Stimulated activated CD4-positive, alpha-beta T cell treated with anti-CD3 and anti-CD28 coated beads, Interleukin-1b, Interleukin-23, amount 100 ng/mL, for 4 hours (primary cell): ENCODE data around the gene ZNF414.
"Not testable (repeated sequence)": the region's sequence is repeated elsewhere in the genome, so short reads cannot be mapped to it uniquely, and the experiment has no call there.

Source experiments
- DNase-seq, 2 donors: peaks; one replicate each; pipeline ENCODE4 v3.0.0-alpha.2; 2020; ENCODE audit warnings: low read depth in 2 of 2

ZNF414 gene

DNA sequence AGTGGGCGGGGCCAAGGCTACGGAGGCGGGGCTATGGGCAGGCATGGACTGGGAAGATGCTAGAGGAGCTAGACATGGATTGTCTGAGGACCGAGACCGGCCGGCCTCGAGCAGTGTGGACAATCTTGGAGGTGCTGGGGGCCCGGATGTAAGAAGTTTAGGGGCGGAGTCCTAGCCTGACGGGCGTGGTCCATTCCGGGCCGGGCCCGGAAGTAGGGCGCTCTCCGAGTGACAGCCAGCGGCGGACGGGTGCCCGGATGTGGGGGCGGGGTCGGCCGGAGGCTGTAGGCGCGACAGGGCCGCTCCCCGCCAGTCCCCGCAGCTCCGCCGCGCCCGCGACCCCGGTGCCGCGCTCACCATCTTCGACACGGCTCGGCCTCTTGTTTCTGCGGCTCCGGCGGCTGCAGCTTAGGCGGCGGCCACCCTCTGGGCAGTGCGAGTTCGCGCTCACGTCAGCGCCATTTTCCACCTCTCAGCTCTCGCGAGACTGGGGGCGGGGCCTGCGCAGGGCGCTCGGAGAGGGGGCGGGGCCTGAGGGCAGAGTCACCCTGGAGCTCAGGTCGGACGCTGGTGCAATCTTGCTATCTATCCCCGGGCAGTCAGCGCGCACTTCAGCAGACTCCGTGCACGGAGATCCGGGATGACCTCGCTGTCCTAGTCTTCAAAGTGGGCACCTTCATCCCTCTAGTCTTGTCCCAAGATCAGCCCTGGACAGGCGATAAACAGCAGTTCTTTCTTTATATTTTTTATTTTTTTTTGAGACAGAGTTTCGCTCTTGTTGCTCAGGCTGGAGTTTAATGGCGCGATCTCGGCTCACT is at the start of gene ZNF414:
TSS of gene ZNF414 (minus strand) at position 481 of the 818 bp plus-strand sequence. CDS start at position 360, 121 bp downstream.
- peak; percentile 97 to 99 for DNase-seq

DNA sequence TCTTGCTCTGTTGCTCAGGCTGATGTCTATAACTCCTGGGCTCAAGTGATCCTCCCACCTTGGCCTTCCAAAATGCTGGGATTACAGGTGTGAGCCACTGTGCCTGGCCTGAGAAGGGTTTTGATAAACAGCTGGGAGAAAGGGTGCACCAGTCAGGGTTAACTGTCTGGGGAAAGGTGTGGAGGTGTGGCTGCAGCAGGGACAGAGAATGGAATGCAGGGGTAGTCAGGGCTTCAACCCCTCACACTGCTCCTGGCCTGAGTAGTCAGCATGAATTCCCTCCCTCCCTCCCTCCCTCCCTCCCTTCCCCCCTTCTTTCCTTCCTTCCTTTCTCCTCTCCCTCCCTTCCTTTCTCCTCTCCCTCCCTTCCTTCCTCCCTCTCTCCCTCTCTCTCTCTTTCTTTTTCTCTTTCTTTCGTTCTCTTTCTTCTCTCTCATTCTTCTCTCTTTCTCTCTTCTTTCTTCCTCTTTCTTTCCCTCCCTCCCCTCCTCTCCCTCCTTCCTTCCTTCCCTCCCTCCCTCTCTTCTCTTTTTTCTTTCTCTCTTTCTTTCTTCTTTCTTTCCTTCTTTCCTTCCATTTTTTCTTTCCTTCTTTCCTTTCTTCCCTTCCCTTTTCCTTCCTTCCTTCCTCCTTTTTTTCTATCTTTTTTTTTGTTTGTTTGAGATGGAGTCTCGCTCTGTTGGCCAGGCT is 47.3 kb upstream of the ZNF414 start:
- no peak for DNase-seq

DNA sequence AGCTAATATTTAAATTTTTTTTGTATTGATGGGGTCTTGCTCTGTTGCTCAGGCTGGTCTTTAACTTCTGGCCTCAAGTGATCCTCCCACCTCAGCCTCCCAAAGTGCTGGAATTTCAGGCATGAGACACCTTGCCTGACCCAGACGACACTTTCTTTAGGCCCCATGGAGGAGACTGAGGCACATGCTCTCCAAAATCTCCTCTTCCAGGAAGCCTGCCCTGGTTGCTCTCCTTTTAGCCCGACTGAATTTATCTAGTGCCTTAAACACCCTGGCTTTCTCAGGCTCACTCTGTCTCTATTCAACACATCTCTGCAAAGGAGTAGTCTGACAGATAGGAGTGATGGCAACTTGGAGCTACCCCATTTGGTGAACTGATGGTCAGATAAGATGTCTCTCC is 44.4 kb upstream of the ZNF414 start:
- DNase-seq: no peak

DNA sequence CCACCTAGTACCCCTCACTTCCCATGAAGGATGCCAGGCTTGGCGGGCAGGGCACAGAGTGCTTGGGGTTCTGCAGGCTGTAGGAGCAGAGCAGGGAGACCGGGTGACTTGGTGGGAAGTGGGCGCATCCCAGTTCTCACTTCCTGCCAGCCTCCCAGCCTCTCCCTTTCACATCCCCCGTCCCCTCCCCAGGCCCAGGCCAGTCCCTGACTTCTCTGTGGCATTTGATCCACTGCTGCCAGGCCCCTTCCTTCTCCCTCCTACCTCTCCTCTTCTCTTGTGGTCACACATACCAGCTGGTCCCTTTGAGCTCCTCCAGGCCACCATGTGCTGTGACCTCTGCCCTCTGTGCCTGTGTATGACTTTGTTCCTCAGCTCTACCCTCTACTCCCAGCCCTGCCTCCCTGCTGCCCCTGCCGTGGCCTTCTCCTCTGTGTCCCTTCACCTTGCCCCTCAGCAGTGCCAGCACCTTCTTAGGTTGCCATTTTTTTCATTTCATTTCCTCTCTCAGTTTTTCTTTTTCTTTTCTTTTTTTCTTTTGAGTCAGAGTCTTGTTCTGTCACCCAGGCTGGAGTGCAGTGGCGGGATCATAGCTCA is 43.8 kb upstream of the ZNF414 start:
- DNase-seq: no peak

DNA sequence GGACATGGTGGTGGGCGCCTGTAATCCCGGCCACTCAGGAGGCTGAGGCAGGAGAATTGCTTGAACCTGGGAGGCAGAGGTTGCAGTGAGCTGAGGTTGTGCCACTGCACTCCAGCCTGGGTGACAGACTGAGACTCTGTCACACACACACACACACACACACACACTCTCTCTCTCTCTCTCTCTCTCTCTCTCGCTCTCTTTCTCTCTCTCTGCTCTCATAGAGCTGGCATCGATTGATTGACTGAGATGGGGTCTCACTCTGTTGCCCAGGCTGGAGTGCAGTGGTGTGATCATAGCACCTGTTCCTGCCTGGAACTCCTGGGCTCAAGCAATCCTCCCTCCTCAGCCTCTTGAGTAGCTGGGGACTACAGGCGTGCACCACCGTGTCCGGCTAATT is 39.8 kb upstream of the ZNF414 start:
- not testable (repeated sequence) for DNase-seq

GRCh38 chr19:8552810-8553209 is 38.8 kb upstream of the ZNF414 start:
- DNase-seq: no peak

DNA sequence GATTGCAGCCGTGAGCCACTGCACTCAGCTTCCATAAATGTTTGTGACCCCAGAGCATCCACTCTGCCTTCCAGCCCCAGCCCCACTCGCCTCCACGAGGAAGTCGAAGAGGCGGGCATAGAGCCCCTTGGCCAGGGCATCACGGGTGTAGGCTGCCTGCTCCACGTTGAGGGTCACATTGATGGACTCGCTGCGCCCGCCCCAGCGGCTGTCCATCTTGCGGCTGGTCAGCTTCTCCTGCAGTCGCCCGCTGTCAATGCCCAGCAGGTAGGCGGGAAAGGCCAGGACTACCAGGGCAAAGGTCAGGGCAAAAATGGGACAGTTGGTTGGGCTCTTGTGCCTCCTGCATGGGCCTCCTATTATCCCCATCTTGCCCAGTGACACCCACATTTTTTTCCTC is 36.1 kb upstream of the ZNF414 start:
- DNase-seq: no peak

GRCh38 chr19:8545743-8546142 is 31.8 kb upstream of the ZNF414 start:
- DNase-seq: no peak

DNA sequence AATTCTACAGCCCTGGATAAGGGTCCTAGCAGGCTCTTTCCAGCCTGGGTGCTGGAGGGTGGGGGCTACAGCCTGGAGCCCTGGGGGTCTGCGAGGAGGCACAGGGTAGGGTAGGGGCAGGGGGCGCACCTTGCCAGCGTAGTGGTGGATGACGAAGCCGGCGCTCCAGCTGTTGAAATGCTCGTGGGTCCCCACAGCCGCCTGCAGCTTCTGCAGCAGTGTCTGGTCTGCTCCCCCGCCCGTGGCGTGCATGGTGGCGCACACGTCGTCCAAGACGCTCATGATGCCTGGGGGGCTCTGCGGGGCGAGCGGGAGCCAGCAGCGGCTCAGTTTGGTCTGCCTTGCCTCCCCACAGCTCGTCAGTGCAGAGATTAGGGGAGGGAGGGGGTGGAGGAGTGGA is 30.2 kb upstream of the ZNF414 start:
- DNase-seq: no peak

GRCh38 chr19:8539621-8540149 is 25.7 kb upstream of the ZNF414 start:
- no peak for DNase-seq

DNA sequence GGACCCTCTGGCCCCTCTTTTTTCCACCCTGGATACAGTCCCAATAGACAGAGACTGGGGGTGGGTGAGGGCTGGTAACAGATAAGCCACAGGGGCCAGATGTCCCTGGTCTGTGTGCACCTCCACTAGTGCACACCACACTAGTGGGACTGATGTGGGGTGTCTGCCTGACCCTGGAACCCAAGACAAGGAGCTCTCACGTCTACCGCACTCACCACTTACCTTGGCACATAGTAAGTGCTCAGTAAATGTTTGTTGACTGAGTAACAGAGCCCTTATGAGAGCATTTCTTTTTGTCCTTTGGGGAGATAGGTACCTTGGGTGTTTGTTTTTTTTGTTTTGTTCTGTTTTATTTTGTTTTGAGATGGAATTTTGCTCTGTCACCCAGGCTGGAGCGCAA is 23.1 kb upstream of the ZNF414 start:
- DNase-seq: no peak

- DNase-seq: no peak
Measured at GRCh38 chr19:8536282-8536681, 22.3 kb upstream of the ZNF414 start.

DNA sequence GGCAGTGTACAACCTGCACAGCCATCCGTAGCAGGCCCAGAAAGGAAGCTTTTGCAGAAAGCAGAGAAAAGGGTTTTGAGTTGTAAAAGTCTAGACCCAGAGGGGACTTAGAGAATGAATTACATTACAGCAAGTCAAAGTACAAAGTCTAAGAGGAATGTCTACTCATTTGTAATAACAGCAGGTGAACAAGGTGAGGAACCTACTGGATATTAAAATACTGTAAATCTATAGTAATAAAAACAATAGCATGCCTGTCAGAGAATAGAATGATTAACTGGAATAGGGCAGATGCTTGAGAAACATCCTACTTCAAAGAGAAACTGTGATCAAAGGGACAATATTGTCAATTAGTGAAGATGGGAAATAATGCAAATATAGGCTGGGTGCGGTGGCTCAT is 18.3 kb upstream of the ZNF414 start:
- no peak for DNase-seq

GRCh38 chr19:8531470-8531869 is 17.5 kb upstream of the ZNF414 start:
- DNase-seq: no peak

DNA sequence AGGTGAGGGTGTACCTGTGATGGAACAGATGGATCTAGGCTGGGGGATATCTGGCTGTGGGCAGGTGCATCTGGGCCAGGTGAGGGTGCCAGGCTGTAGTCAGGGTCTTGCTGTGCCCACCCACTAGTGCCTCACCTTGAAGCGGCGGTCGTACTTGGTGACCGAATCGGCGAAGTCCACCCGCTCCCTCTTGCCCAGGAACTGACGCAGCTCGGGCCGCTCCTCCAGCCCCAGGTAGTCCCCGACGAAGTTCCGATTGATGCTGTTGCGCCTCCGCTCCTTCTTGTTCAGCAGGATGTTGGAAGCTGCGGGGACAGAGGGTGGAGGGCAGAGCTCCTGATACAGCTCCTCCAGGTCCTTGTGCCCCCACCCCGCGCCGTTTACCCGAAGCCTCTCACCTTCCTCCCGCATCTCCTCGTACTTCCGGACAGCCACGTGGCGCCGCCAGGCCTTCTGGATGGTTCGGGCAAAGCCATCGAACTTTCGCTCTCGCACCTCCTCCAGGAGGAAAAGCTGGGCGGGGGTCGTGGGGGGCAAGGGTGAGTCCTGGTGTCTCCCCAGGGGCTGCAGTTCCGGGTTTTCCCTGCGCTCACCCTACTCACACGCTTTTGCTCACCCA is 16.2 kb upstream of the ZNF414 start:
- no peak for DNase-seq

GRCh38 chr19:8529369-8530006 is 15.5 kb upstream of the ZNF414 start:
- DNase-seq: no peak

- DNase-seq: no peak
Measured at GRCh38 chr19:8528500-8528899, 14.5 kb upstream of the ZNF414 start.

GRCh38 chr19:8526345-8527091 is 12.6 kb upstream of the ZNF414 start:
- DNase-seq: no peak

GRCh38 chr19:8525401-8525684 is 11.4 kb upstream of the ZNF414 start:
- DNase-seq: no peak

DNA sequence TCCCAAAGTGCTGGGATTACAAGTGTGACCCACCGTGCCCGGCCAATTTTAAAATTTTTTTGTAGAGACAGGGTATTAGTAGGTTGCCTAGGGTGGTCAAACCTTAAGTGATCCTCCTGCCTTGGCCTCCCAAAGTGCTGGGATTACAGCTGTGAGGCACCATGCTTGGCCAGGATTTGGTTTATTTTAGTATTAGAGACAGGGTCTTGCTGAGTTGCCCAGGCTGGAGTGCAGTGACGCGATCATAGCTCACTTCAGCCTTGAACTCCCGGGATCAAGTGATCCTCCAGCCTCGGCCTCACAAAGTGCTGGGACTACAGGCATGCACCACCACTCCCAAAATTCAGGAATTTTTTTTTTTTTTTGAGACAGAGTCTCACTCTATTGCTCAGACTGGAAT is 5.4 kb upstream of the ZNF414 start:
- DNase-seq: no peak

- no peak for DNase-seq
Measured at GRCh38 chr19:8518536-8518935, 4.6 kb upstream of the ZNF414 start.
